NCI-H2227 (cell line): ENCODE results near the gene FBXO4.
A peak's percentile ranks its signal among the peaks of the same experiment; 100 is the strongest.

Experiments
- DNase-seq: peaks from one replicate; lab custom pipeline; 2025; ENCODE audit not compliant: unreplicated experiment; lab: John Stamatoyannopoulos, UW

FBXO4 gene, protein sequence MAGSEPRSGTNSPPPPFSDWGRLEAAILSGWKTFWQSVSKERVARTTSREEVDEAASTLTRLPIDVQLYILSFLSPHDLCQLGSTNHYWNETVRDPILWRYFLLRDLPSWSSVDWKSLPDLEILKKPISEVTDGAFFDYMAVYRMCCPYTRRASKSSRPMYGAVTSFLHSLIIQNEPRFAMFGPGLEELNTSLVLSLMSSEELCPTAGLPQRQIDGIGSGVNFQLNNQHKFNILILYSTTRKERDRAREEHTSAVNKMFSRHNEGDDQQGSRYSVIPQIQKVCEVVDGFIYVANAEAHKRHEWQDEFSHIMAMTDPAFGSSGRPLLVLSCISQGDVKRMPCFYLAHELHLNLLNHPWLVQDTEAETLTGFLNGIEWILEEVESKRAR

DNA sequence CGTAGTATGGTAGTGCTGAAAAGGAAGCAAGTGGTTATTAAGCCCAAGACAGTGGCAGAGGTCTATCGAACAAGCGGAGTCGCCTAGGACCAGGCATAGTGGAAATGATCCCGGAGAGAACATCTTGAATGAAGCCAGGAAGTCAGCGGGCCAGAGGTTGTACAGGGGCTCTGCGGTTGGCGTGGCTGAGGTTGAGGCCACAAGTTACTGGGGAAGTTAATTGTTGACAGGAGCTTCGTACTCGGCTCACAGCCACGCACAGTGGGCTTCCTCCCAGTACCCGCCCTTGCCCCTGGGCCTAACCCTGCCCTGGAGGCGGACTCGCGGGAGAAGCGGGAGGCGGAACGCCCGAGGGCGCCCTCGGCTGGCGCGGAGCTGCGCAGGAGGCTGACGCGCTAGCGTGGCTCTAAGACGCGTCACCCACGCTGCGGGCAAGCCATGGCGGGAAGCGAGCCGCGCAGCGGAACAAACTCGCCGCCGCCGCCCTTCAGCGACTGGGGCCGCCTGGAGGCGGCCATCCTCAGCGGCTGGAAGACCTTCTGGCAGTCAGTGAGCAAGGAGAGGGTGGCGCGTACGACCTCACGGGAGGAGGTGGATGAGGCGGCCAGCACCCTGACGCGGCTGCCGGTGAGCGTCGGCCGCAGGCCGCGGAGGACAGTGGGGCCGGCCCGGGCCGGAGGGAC is at the start of gene FBXO4:
Gene FBXO4 (plus strand): TSS at position 410 of the 683 bp plus-strand sequence. CDS start 29 bp downstream, at position 439.
- DNase-seq: peak; percentile 92

DNA sequence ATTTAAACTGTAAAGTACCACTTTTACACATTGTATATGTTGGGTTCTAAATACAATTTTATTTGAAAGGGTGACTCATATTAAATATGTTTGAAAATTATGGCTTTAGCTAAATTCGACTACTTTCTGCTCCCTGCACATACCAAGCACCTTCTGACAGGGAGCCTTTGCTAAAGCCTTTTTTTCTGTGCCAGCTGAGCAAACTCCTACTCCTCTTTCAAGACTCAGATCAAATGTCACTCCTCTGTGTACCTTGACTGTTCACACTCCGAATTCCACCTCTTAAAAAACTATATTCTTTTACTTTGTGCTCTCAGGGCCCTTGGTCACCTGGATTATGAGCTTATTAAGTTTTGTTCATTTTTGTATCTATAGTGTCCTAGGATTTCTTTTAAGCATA is 48.4 kb upstream of the FBXO4 start:
- DNase-seq: no peak

DNA sequence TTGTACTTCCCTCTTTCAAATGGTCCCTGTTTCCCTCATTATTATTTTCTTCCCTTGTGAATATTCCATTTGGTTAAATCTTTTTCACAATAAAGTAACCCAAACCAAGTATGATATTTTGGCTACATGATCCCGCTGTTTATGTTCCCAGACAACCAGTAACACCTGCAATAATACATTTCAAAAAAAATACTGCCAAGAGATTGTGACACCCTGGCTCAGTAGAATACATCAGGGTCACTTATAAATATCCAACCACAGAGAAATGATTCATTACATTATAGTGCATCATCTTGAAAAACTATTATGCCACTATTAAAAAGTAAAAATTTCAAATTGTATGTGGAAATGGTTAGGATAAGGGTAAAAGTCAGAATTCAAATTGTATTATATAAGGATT is 47.7 kb upstream of the FBXO4 start:
- no peak for DNase-seq

DNA sequence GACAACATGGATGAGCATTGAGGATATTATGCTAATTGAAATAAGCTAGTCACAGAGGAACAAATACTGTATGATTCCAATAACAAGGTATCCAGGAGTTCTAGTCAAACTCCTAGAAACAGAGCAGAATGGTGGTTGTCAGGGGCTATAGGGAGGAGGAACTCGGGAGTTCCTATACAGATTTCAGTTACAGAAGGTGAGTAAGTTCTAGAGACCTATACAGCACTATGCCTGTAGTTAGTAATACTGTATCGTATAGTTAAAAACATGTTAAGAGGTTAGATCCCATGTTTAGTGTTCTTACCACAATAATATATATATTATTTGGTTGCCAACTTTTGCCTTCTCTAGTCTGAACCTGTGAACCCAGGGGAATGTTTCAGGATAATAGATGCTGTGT is 46.9 kb upstream of the FBXO4 start:
- no peak for DNase-seq

DNA sequence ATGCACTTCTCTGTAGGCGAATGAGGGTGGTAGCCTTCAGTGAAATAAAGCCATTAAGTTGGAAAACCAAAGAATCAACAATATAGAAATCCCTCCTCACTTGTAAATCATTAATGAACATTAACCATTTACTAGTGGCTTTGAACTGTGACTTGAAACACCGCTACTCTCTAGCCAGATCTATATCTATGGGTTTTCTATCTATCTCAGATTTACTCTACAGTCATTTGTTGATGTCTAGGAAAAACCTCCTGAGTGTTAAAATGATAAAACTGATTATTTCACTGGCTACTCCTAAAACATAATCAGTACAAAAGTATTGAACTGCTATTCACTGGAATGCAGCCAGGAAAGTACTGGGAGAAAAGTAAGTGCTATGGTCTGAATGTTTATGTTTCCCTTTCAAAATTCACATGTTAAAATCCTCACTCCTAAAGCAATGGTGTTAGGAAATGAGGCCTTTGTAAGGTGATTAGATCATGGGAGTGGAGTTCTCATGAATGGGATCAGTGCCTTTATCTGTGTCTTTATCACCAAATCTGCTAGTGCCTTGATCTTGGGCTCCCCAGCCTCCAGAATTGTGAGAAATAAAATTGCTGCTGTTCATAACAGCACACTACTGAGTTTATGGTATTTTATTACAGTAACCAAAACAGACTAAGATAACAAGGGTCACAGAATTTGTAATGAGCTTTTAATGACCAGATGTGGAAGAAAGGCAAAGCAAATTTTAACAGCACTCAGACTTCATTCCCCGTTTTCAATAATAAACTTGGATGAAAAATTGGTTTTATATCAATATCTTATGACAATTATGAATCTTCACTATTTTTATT is 46.2 kb upstream of the FBXO4 start:
- no peak for DNase-seq

DNA sequence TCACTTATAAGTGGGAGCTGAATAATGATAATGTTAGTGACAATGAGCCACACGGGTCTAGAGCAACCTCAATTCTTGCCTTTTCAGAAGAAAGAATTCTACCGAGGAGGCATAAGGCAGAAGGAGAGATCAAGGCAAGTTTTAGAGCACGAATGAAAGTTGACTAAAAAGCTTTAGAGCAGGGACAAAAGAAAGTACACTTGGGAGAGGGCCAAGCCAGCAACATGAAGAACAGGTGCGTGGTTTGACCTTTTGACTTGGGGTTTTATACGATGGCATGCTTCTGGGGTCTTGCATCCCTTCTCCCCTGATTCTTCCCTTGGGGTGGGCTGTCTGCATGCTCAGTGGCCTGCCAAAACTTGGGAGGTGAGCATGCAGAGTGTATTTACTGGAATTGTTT is 42.3 kb upstream of the FBXO4 start:
- no peak for DNase-seq

DNA sequence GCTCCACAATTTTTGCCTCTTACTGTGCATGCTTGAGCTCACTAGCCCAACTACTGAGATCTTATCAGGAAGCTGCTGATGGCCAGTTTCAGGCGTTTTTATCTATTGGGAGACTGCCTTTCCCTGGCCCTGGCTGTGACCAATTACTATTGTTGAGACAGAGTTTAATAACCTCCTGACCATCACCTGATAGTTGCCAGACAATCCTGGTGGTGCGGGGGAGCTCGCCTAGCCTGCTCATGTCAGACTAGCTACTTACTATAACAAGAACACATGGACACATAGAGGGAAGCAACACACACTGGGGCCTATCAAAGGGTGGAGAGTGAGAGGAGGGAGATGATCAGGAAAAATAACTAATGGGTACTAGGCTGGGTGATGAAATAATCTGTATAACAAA is 41.8 kb upstream of the FBXO4 start:
- no peak for DNase-seq

DNA sequence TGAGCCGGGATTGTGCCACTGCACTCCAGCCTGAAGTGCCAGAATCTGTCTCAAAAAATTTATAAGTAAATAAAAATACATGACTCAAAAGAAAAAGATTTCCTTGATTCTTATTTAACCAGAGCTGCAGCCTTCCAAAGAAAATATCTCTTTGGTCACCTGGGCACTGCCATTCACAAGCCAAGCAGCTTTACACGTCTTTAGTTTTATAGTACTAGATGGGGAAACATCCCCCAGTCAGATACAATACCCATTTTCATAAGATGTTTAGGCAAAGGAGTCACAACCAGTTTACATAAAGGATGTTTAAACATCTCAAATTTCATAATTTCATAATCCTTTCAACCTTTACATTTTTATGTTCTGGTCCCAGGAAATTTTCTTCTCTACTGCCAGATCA is 41.1 kb upstream of the FBXO4 start:
- no peak for DNase-seq

DNA sequence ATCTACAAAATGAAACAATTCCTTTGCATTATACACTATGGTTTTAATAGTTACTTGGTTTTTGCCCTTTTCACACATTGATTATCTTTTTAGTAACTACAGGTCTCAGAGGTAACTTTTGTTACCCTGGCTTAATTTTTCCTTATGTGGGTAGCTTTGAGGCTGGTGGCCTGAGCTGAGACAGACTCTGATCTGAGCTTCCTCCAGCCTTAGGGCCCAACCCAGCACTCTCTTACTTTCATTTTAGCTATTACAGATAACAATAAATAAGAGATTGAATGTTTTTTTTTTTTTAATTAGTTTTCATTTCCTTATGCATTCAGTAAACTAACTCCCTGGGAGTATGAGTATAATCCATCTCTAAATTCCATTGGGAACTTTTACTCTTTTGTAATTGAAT is 39.8 kb upstream of the FBXO4 start:
- DNase-seq: no peak

DNA sequence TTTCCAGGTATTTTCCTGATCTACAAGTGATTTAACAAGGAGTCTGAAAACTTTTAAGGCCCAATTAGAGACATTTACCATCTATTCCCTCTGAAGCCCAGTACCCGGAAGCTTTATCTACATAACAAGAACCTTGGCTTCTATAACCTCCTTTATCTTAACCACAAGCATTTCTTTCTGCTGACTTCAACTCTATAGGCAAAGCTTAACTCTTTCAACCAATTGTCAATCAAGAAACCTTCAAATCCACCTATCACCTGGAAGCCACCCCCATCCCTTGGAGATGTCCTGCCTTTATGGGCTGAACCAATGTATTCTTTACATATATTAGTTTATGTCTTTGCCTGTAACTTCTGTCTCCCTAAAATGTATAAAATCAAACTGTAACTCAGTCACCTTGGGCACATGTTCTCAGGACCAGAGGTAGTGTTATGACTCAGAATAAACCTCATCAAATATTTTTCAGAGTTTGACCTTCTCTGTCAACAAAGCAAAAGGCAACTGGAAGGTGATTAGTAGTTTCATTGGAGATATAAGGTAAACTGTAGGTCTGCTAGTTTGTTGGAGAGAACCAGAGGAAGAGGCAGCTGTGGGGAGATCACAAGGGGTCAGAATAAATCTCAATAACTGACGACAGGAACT is 33.9 kb upstream of the FBXO4 start:
- no peak for DNase-seq

DNA sequence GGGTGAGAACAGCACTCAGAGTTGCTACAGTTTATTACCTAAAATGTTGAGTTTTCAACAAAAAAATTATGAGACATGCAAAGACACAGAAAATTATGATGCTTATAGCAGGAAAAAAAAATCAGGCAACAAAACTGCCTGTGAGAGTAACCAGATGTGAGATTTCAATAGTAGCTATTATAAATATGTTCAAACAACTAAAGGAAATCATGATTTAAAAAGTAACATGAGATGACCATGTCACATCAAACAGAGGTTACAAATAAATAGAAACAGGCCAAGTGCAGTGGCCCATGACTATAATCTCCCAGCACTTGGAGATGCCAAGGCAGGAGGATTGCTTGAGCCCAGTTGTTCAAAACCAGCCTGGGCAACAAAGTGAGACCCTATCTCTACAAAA is 33.0 kb upstream of the FBXO4 start:
- DNase-seq: no peak

DNA sequence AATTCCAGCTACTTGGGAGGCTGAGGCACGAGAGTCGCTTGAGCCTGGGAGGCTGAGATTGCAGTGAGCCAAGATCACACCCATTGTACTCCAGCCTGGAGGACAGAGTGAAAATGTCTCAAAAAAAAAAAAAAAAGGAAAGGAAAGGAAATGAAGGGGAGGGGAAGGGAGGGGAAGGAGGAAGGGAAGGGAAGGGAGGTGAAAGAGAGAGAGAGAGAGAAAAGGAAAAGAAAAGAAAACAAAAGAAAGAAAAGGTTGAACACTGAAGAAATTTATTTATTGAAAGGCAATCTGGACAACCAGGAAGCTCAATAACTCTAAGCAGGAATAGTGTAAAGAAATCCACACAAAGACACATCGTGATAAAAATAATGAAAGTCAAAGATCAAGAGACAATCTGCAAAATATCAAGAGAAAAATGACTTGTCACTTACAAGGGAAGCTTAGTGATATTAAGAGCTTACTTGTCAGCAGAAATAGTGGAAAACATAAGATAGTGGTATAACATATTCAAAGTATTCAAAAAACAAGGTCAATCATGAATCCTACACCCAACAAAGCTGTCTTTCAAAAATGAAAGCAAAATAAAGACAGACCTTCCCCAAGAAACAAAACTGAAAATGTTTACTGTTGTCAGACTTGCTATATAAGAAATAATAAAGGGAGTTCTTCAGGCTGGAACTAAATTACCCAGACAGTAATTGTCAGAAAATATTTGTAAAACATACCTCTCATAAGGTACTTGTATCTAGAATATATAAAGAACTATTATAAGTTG is 31.8 kb upstream of the FBXO4 start:
- no peak for DNase-seq

DNA sequence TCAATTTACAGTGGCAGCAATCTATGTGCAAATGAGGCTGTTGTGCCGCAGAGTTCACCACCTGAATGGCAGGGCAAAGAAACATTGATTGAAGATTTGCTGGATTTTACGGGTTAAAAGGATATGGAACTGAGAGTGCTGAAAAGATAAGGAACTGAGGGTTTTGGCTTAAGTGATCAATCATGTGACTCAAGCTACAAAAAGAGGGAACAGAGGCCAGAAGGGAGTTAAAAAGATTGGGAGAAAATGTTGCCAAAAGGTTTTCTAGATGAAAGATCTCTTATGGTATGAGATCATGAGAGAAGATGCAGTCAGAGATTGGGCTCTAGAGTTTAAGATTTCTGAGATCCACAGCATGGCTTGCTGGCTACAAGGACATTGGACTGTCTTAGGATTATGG is 28.9 kb upstream of the FBXO4 start:
- no peak for DNase-seq

DNA sequence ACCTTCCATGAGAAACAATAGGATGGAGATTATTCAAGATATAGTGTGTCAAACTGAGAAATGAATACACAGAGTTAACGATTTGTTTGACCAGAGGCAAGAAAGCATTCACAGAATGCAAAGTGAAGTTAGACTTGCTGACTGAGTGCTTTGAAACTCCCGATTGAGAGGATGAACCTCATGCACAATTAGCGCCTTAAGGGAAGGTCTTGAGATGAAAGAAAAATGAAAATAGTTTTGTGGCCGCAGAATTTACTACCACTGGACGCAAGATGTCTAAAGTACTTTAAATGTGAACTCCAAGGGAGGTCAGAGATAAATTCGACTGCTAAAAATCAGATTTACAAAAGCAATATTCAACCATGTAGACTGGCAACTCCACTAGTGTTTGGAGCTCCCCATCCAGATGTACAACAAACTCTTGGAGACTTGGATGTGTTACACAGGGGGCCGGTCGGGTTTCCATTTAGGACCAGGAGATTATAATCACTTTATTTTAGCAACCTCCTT is 21.6 kb upstream of the FBXO4 start:
- peak; percentile 45 for DNase-seq

DNA sequence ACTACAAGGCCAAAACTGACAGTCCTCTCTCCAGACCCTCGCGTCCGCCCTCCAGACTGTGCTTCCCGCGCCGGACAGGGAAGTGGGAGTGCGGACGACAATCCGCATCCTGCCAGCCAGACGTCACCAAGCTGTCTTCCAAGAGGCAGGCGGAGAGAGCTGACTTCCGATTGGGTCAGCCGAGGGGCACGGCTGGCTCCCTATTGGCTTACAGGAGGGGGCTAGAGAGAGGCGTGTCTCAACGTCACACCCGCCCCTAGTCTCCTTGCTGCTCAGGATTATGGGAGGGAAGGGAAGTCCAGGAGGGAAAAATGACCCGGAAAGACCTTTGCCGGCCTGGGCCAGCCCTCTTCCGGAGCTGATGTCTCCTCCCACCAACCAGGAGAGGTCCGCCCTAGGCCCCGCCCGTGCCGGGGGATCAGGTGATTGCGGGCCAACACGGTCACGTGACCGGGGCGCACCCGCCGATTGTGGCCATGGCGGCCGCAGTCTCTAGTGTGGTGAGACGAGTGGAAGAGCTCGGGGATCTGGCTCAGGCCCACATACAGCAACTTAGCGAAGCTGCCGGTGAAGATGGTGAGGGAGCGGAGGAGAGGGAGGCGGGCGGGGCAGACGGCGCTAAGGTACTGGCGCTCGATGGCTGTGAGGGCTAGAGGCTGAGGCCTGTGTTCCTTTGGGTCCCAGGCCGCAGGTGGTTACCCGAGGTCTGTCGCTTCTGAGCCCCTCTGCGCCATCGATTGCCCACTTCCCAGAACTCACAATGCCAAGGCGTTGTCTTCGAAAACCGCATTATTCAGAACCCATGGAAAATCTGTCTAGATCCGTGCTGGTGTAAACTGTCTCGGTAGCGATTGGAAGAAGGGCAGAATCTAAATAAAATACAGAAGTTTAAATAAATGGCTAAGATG is 20.9 kb upstream of the FBXO4 start, which contains the start of gene RIMOC1:
Gene RIMOC1 (plus strand): TSS at position 453 of the 908 bp plus-strand sequence. CDS start 24 bp downstream, at position 477.
- peak; percentile 100 for DNase-seq

DNA sequence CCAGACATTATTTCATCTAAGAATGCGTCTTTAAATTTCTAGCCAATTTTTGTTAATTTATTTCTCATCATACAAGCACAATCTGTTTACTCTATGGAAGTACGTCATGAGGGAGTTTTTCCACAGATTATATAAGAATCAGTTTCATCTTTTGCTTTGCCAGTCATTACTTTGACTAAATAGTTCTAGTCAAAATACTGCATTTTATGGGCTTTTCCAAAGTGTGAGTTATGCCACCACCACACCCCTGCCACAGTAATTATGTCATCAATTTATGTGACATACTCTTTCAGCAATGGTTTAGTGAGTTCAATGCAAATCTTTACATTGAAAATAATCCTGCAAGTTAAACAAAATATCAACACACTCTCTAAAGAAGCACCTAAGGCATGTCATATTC is 18.9 kb upstream of the FBXO4 start:
- no peak for DNase-seq

DNA sequence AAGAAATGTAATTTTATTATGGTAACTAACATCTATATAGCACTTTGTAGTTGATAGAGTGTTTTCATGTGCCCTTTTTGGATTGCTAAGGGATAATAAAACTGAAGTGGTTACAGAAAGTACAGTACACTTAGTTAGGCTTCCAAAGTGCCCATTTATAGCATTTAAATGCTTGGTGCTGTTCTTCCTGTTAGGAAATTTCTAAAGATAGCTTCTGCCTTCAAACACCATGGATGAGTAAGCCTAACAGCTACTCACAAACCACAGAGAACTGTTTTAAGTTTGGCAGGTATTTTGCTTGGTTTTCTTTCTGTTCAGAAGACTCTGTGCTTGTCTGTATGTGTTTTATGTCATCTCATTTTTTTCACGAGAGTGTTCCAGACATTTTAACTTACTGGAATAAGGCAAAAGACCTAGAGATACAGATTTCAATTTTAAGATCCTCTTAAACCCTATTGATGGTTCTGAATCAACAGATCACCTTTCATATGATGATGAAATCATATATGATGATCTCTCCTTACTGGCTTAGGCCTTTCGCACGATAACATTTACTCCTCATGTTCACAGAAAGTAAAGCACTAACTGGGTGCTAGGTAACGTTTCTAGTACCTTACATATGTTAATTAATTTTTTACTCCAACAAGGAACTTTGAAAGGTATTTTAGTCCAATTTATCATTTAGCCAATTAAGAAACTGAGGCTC is 16.6 kb upstream of the FBXO4 start:
- DNase-seq: no peak

DNA sequence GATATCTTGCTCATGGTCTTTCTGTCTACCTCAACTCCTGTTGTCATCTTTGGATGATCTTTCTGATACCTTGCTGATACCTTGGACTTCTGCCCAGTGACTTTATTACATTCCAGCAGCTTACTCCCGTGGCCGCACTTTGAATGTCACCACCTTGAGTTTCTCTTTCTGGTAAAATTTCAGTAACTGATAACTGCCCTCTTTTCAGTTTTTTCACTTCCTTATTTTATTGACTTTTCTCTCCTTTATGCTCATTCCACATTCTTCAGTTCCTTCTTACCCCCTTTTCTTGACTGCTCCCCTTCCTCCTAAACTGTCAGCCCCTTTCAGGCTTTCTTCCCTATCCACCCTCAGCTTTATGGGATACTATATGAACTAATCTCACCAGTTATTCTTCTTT is 7.0 kb upstream of the FBXO4 start:
- no peak for DNase-seq

DNA sequence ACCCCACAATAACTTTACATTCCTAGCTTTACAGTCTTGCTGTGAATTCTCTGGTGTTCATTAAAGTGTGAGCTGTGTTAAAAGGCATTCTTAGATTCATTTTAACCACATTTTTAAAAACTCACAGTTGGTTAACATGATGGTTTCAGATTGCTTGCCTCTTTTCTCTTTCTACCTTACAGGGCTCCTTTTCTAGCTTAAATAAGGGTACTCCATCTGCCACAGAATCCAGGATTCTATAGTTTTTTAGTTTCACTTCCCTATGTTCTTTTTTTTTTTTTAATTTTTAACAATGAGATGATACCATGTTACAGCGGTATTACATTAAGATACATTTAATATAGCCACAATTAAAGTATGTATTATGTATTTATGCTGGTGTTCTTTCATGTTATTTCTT is 3.9 kb upstream of the FBXO4 start:
- DNase-seq: no peak
